Peyer's patch (tissue), 4 donors: ENCODE data around the gene C8A.

Experiments
- POLR2A ChIP-seq, 2 donors: fragments of 450-650 bp; IDR thresholded peaks; one replicate each; pipeline ENCODE4 v1.5.1; 2017; ENCODE audit warnings: antibody characterized with exemption in 2 of 2, mild to moderate bottlenecking in 2 of 2, moderate library complexity in 2 of 2
- TF ChIP-seq, protein P1 (sequence below), 6 experiments: fragments of 450-650 bp in 4 of 6; fragments of 200-600 bp in 2 of 6; sonication (generic) in 1 of 6; IDR thresholded peaks; one replicate each; pipeline ENCODE4 v1.5.1; 2017 to 2019; ENCODE audit warnings: antibody characterized with exemption in 6 of 6, mild to moderate bottlenecking in 3 of 6, moderate library complexity in 1 of 6

DNA sequence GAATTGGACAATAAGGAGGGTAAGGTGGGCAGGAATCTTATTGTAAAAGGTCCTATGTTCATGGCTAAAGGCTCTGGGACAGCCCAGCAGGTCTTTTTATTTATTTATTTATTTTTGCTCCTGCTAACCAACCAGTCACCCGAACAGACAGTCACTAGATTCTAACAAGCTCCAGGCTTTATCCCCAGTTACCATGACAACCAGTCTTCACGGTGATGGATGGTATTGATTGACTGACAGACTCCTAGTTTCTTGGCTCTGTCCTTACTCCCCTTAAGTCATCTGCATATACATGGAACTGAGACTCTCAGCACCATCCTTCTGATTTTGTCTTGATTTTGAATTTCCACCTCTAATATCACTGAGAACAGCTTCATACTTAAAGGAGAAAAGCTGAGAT lies 44.3 kb downstream of the C8A start:
- TF ChIP-seq, protein P1, sequence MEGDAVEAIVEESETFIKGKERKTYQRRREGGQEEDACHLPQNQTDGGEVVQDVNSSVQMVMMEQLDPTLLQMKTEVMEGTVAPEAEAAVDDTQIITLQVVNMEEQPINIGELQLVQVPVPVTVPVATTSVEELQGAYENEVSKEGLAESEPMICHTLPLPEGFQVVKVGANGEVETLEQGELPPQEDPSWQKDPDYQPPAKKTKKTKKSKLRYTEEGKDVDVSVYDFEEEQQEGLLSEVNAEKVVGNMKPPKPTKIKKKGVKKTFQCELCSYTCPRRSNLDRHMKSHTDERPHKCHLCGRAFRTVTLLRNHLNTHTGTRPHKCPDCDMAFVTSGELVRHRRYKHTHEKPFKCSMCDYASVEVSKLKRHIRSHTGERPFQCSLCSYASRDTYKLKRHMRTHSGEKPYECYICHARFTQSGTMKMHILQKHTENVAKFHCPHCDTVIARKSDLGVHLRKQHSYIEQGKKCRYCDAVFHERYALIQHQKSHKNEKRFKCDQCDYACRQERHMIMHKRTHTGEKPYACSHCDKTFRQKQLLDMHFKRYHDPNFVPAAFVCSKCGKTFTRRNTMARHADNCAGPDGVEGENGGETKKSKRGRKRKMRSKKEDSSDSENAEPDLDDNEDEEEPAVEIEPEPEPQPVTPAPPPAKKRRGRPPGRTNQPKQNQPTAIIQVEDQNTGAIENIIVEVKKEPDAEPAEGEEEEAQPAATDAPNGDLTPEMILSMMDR (IDR thresholded peaks at IDR 0.05) = no peak
- no peak for TF ChIP-seq POLR2A (IDR thresholded peaks at IDR 0.05)
